Right atrium auricular region (tissue), 2 donors: ENCODE measurements around the gene ZBTB7C. TPM values are rescaled to one million over a fixed set of nuclear protein-coding genes. Genes with fewer than 3 reads are reported as not detected.

Experiments used
- DNase-seq: peaks from one replicate; pipeline ENCODE4 v3.0.0-alpha.2; 2019; ENCODE audit warnings: low spot score
- H3K27ac ChIP-seq, 2 donors: fragments of 200-600 bp; sonication (generic); 1 replicate in 1 of 2; 2 replicates in 1 of 2; pipeline ENCODE4 v1.5.1; 2016 to 2019
- H3K27me3 ChIP-seq, 2 donors: fragments of 200-600 bp; sonication (generic); one replicate each; pipeline versions ENCODE4 v1.5.1 to v1.6.0; 2017 to 2019
- H3K36me3 ChIP-seq: fragments of 200-600 bp; sonication (generic); one replicate; pipeline ENCODE4 v1.5.1; 2016
- H3K4me1 ChIP-seq, 2 donors: fragments of 200-600 bp; sonication (generic); one replicate each; pipeline versions ENCODE4 v1.5.1 to v1.6.0; 2017 to 2019
- H3K4me3 ChIP-seq, 2 donors: fragments of 200-600 bp; sonication (generic); 1 replicate in 1 of 2; 2 replicates in 1 of 2; pipeline ENCODE4 v1.5.1; 2017 to 2019; ENCODE audit warnings: mild to moderate bottlenecking in 1 of 2, moderate library complexity in 1 of 2
- H3K9me3 ChIP-seq, 2 donors: fragments of 200-600 bp; sonication (generic); one replicate each; pipeline ENCODE4 v1.5.1; 2019
- total RNA-seq, 2 donors: library from RNA; depleted of rRNA; stranded (reverse); fragments of >200 nt; gene quantifications; one replicate each; pipeline ENCODE4 v1.1.0, GENCODE V29; 2016
- TF ChIP-seq, protein P1 (sequence below), 2 donors: fragments of 200-600 bp; sonication (generic); IDR thresholded peaks; one replicate each; pipeline ENCODE4 v1.5.1; 2019; ENCODE audit warnings: antibody characterized with exemption in 2 of 2

ZBTB7C gene
- total RNA-seq, 2 donors from 2014 or later: 1.8 to 7.7 TPM

DNA sequence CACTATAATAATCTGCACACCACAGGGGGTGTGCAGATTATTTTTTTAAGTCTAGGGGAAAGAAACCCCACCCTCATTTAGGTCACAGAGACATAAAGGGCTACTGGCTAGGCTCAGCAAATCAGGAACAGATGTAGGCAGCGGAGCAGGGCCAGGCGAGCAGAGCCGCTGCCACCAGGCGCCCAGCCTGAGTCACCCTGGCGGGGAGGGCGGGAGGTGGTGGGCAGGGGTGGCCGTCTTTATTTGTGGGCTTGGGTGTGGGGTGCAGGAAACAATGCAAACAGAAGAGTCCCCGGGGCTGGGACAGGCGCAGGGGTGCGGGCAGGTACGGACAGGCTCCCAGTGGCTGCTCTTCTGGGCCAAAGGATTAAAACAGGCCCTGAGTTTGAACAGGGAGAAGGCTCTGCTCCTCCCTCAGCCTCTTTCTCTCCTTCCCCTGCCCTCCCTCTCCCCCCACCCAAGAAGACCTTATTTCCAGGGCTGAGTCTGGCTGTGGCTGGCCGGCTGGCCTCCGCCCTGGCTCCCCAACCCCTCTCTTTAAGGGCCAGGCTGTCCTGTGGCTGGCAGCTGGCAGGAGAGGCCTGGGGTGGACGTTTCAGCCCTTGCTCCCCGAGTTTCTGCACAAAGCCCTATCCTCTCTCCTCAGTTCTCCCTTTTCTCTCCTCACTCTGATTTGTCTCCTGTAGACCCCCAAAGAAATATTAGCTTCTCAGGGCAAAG lies 335.8 kb downstream of the ZBTB7C start:
- TF ChIP-seq, protein P1, sequence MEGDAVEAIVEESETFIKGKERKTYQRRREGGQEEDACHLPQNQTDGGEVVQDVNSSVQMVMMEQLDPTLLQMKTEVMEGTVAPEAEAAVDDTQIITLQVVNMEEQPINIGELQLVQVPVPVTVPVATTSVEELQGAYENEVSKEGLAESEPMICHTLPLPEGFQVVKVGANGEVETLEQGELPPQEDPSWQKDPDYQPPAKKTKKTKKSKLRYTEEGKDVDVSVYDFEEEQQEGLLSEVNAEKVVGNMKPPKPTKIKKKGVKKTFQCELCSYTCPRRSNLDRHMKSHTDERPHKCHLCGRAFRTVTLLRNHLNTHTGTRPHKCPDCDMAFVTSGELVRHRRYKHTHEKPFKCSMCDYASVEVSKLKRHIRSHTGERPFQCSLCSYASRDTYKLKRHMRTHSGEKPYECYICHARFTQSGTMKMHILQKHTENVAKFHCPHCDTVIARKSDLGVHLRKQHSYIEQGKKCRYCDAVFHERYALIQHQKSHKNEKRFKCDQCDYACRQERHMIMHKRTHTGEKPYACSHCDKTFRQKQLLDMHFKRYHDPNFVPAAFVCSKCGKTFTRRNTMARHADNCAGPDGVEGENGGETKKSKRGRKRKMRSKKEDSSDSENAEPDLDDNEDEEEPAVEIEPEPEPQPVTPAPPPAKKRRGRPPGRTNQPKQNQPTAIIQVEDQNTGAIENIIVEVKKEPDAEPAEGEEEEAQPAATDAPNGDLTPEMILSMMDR (IDR thresholded peaks at IDR 0.05): no peak
- Histone ChIP-seq H3K4me1 (peaks cover 0 to 10% of the 10 kb centered on the region in 2 donors), H3K36me3 (no peaks in the 10 kb centered on the region), H3K4me3 (no peak overlapping the region), H3K27me3 (no peaks in the 10 kb centered on the region), H3K27ac (peak overlapping the region; percentile 23 to 30), H3K9me3 (no peaks in the 10 kb centered on the region)
- no peak for DNase-seq

- Histone ChIP-seq H3K27me3 (no peaks in the 10 kb centered on the region), H3K27ac (peak overlapping the region; percentile 24 to 30), H3K4me1 (peaks cover 0 to 10% of the 10 kb centered on the region in 2 donors), H3K4me3 (no peak overlapping the region), H3K36me3 (no peaks in the 10 kb centered on the region), H3K9me3 (no peaks in the 10 kb centered on the region)
- no peak for DNase-seq
- TF ChIP-seq, protein P1 (IDR thresholded peaks at IDR 0.05): no peak
Observed at GRCh38 chr18:48072428-48073204, 336.6 kb downstream of the ZBTB7C start.

DNA sequence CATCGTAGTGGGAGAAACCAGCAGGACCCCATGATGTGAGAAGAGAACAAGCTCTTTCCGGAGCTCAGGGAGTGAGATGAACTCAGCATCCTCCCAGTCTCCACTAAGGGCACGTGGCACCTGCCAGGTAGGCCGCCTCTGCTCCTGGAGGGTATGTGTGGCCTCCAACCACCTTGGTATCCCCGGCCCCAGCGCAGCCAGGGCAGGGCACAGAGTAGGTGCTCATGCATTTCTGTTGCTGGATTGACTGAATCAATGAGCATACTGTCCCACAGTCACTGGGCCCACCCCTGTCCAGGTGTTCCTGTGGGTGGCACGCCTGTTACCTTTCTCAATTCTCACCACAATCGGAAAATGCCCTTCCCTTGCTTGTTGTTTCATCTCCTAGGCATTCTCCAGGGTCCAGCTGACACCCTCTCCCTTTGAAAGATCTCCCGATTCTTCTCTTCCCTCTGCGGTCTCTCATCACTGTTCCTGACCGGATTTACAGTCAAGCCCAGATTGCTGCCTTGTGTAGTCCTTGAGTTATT lies 340.2 kb downstream of the ZBTB7C start:
- H3K4me1 ChIP-seq: peaks cover 0 to 5% of the 10 kb centered on the region in 2 donors
- no peaks in the 10 kb centered on the region for H3K9me3 ChIP-seq
- no peak for DNase-seq
- no peaks in the 10 kb centered on the region for H3K27me3 ChIP-seq
- TF ChIP-seq, protein P1 (IDR thresholded peaks at IDR 0.05): no peak
- no peak overlapping the region for H3K4me3 ChIP-seq
- H3K36me3 ChIP-seq: no peaks in the 10 kb centered on the region
- no peak overlapping the region for H3K27ac ChIP-seq

DNA sequence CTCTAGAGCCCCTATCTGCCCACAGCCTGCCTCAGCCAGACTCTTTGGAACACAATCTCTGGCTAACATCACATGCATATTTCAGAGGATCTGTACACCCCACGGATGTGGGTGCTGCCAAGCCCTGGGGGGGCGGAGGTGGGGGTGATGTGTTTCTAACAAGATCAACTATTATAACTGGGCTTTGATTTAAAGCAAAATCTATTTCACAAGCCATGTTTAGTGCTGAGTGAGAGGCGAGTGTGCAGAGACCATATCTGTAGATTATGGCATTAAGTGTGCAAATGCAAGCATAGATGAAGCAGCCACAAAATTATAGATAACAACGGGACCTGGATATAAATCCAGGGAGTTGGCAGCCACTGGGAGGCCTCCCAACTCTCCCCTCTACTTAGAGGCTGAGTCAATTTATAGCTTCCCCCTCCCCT lies 342.9 kb downstream of the ZBTB7C start:
- TF ChIP-seq, protein P1 (IDR thresholded peaks at IDR 0.05): no peak
- Histone ChIP-seq H3K4me1 (no peaks in the 10 kb centered on the region), H3K9me3 (no peaks in the 10 kb centered on the region), H3K4me3 (no peak overlapping the region), H3K27me3 (no peaks in the 10 kb centered on the region), H3K27ac (no peak overlapping the region), H3K36me3 (no peaks in the 10 kb centered on the region)
- no peak for DNase-seq

GRCh38 chr18:48065601-48065995 lies 343.6 kb downstream of the ZBTB7C start:
- Histone ChIP-seq H3K27ac (no peak overlapping the region), H3K27me3 (no peaks in the 10 kb centered on the region), H3K4me3 (no peak overlapping the region), H3K9me3 (no peaks in the 10 kb centered on the region), H3K36me3 (no peaks in the 10 kb centered on the region), H3K4me1 (no peaks in the 10 kb centered on the region)
- TF ChIP-seq, protein P1 (IDR thresholded peaks at IDR 0.05): no peak
- no peak for DNase-seq
